Measurements from ENCODE around the gene WWC2. TPM values are rescaled to one million over a fixed set of nuclear protein-coding genes. Genes with fewer than 3 reads are reported as not detected.

The WWC2 gene
- total and polyA plus RNA-seq, 2 experiments from 2014 or later: 50.5 to 74.2 TPM

- TF ChIP-seq ZNF114 (CRISPR knock-in tag; IDR thresholded peaks at IDR 0.05): no peak
- TF ChIP-seq CTCF (conservative IDR thresholded peaks at IDR 0.05; ENCODE audit: low read depth in 2 of 2): no peak
- TF ChIP-seq POLR2AphosphoS5 (IDR thresholded peaks at IDR 0.05; ENCODE audit: low read depth): no peak
These were observed 188.2 kb downstream of the WWC2 start (continued) for GRCh38 chr4:183287309-183287659.

GRCh38 chr4:183287677-183288076 is 188.6 kb downstream of the WWC2 start:
- Histone ChIP-seq H3K9me2 (ENCODE audit: insufficient read depth) (no peaks in the 10 kb centered on the region), H3K27ac (ENCODE audit: low read depth) (no peak overlapping the region; the same call in 1 of the 2 replicates), H4K20me1 (replicated peaks; ENCODE audit: insufficient read depth) (no peaks in the 10 kb centered on the region; the same call in 1 of the 2 replicates), H3K36me3 (ENCODE audit: insufficient read depth) (peaks cover 48% of the 10 kb centered on the region), H3K79me2 (replicated peaks; ENCODE audit: insufficient read depth) (no peaks in the 10 kb centered on the region), H3K4me2 (no peak overlapping the region), H3F3A (replicated peaks; ENCODE audit: low read depth) (no peaks in the 10 kb centered on the region), H3K4me1 (ENCODE audit: insufficient read depth) (no peaks in the 10 kb centered on the region), H2AFZ (no peak overlapping the region), H3K4me3 (no peak overlapping the region), H3K27me3 (ENCODE audit: insufficient read depth) (no peaks in the 10 kb centered on the region)
- Mint-ChIP-seq H3K4me3 (no peak overlapping the region), H3K9me3 (no peaks in the 10 kb centered on the region), H3K36me3 (ENCODE audit: low read depth) (peaks cover 84% of the 10 kb centered on the region), H3K27ac (no peak overlapping the region), H3K4me1 (peaks cover 3% of the 10 kb centered on the region; the same call in 2 of the 3 replicates), H3K27me3 (ENCODE audit: insufficient read depth, low read depth, poor library complexity) (peaks cover 11% of the 10 kb centered on the region)
- no peak for ATAC-seq
- DNase-seq (ENCODE audit: low spot score): no peak
- TF ChIP-seq CREB1 (CRISPR knock-in tag; IDR thresholded peaks at IDR 0.05; ENCODE audit: low read depth) (no peak), CTCF (conservative IDR thresholded peaks at IDR 0.05; ENCODE audit: low read depth in 2 of 2) (no peak), ZNF331 (CRISPR knock-in tag; IDR thresholded peaks at IDR 0.05; ENCODE audit: low read depth) (no peak), EZH2 (IDR thresholded peaks at IDR 0.05; ENCODE audit: low read depth, unreplicated experiment) (no peak), ZNF114 (CRISPR knock-in tag; IDR thresholded peaks at IDR 0.05) (no peak), ZNF462 (CRISPR knock-in tag; IDR thresholded peaks at IDR 0.05) (no peak), STAT1 (IDR thresholded peaks at IDR 0.05; ENCODE audit: unreplicated experiment) (no peak), NANOG (IDR thresholded peaks at IDR 0.05; ENCODE audit: borderline replicate concordance) (no peak), ETS1 (IDR thresholded peaks at IDR 0.05) (no peak), EZH2phosphoT487 (IDR thresholded peaks at IDR 0.05; ENCODE audit: unreplicated experiment) (no peak), POLR2AphosphoS5 (IDR thresholded peaks at IDR 0.05; ENCODE audit: low read depth) (no peak)
